Measurements from ENCODE around the gene NYNRIN.
"Not testable (repeated sequence)": the region's sequence is repeated elsewhere in the genome, so short reads cannot be mapped to it uniquely, and the experiment has no call there.

Gene NYNRIN

GRCh38 chr14:24443053-24443665 is 44.4 kb downstream of the NYNRIN start:
- no peak for DNase-seq (ENCODE audit: low read depth, low spot score)

- DNase-seq (ENCODE audit: low read depth, low spot score) = not testable (repeated sequence)
These were observed 52.0 kb downstream of the NYNRIN start for GRCh38 chr14:24450828-24451227.

GRCh38 chr14:24456980-24457379 is 58.2 kb downstream of the NYNRIN start:
- no peak for DNase-seq (ENCODE audit: low read depth, low spot score)

GRCh38 chr14:24458736-24459135 is 59.9 kb downstream of the NYNRIN start:
- DNase-seq (ENCODE audit: low read depth, low spot score) = no peak

GRCh38 chr14:24459331-24459730 is 60.5 kb downstream of the NYNRIN start:
- DNase-seq (ENCODE audit: low read depth, low spot score) = no peak

- DNase-seq (ENCODE audit: low read depth, low spot score) = no peak
These were observed 62.5 kb downstream of the NYNRIN start for GRCh38 chr14:24461336-24461735.

- no peak for DNase-seq (ENCODE audit: low read depth, low spot score)
These were observed 64.4 kb downstream of the NYNRIN start for GRCh38 chr14:24463017-24463883.

- no peak for DNase-seq (ENCODE audit: low read depth, low spot score)
These were observed 65.3 kb downstream of the NYNRIN start for GRCh38 chr14:24463884-24464785.

- DNase-seq (ENCODE audit: low read depth, low spot score) = no peak
These were observed 66.6 kb downstream of the NYNRIN start for GRCh38 chr14:24465368-24465767.

GRCh38 chr14:24465805-24466204 is 67.0 kb downstream of the NYNRIN start:
- DNase-seq (ENCODE audit: low read depth, low spot score) = no peak

Measured in astrocyte of the hippocampus (primary cell).